ENCODE results near the gene IPO13.

IPO13 gene

DNA sequence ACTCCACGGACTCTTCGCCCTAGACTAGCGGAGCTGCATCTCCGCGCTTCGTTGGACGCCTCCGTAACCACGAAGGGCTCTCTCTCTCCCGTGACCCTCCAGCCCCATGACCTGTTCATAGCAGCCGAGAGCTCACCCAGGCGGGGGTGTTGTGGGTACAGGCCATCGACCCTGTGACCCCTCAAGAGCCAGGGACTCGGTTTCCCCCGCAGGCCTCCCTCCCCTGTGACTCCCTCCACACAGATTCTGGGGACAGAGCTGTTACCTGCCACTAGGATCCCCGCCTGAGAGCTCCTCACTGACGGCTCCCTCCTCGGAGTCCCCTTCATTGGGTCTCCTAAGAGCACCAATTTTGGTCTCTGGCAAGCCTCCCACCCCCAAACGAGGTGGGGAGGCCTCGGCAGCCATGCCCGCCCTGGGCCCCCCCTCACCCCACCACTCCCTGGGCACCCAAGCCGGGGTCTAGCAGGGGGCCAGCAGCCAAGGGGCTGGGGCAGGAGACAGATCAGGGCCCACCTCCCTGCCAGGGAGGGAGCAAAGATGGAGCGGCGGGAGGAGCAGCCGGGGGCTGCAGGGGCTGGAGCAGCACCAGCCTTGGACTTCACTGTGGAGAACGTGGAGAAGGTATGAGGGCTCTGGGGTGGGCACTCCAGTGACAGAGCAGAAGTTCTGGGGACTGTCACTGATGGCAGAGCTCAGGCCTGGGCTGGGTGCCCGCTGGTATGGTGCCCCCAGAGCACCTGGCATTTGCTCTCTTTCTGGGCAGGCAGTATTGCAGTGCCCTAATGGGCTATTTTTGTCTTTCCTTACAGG, 517 bp downstream of the IPO13 start:
- no peak for TF ChIP-seq ZFP3 (CRISPR knock-in tag; IDR thresholded peaks at IDR 0.05)
- ATAC-seq, result peak; percentile 2; the same call in 2 of the 3 replicates

DNA sequence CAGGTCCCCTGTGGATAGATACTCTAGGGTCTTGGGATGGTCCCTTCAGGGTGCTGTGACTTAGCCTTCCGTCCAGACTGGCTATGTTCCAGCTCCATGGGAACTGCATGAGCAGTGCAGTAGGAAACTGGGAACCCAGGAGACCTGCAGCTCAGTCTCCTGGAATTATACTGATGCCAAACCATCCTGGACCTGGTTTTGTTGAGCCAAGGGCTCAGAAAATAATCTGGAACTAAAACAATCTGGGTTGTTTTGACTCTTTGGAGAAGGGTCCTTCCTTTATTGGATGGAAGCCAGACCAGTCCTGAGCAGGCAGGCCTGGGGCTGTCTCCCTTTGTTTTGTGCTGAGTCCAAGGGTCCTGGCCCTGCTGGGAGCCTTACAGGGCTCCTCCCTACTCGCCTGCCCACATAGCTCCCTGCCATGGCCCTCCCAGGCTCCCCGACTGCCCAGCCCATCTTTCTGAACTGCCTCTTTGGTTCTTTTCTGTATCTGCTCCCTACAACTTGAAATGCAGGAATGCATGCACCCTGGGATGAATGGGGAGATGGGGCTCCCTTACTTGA, 1.2 kb downstream of the IPO13 start:
- no peak for ATAC-seq
- TF ChIP-seq TOX (CRISPR knock-in tag; IDR thresholded peaks at IDR 0.05; ENCODE audit: borderline replicate concordance) (no peak), BACH2 (CRISPR knock-in tag; IDR thresholded peaks at IDR 0.05; ENCODE audit: borderline replicate concordance) (no peak), ZNF70 (CRISPR knock-in tag; IDR thresholded peaks at IDR 0.05) (no peak), ZNF565 (CRISPR knock-in tag; conservative IDR thresholded peaks at IDR 0.05; ENCODE audit: low read depth) (no peak), ZFP3 (CRISPR knock-in tag; IDR thresholded peaks at IDR 0.05) (no peak), GLIS3 (CRISPR knock-in tag; IDR thresholded peaks at IDR 0.05) (no peak), ZFP30 (CRISPR knock-in tag; IDR thresholded peaks at IDR 0.05) (no peak), ZNF8 (CRISPR knock-in tag; IDR thresholded peaks at IDR 0.05) (no peak), TCF4 (CRISPR knock-in tag; IDR thresholded peaks at IDR 0.05; ENCODE audit: borderline replicate concordance) (no peak), RARB (CRISPR knock-in tag; IDR thresholded peaks at IDR 0.05) (no peak)
- TF ChIP-seq, protein P1, sequence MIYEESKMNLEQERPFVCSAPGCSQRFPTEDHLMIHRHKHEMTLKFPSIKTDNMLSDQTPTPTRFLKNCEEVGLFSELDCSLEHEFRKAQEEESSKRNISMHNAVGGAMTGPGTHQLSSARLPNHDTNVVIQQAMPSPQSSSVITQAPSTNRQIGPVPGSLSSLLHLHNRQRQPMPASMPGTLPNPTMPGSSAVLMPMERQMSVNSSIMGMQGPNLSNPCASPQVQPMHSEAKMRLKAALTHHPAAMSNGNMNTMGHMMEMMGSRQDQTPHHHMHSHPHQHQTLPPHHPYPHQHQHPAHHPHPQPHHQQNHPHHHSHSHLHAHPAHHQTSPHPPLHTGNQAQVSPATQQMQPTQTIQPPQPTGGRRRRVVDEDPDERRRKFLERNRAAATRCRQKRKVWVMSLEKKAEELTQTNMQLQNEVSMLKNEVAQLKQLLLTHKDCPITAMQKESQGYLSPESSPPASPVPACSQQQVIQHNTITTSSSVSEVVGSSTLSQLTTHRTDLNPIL (CRISPR knock-in tag; IDR thresholded peaks at IDR 0.05; ENCODE audit: low read depth), result no peak
- TF ChIP-seq, protein P2, sequence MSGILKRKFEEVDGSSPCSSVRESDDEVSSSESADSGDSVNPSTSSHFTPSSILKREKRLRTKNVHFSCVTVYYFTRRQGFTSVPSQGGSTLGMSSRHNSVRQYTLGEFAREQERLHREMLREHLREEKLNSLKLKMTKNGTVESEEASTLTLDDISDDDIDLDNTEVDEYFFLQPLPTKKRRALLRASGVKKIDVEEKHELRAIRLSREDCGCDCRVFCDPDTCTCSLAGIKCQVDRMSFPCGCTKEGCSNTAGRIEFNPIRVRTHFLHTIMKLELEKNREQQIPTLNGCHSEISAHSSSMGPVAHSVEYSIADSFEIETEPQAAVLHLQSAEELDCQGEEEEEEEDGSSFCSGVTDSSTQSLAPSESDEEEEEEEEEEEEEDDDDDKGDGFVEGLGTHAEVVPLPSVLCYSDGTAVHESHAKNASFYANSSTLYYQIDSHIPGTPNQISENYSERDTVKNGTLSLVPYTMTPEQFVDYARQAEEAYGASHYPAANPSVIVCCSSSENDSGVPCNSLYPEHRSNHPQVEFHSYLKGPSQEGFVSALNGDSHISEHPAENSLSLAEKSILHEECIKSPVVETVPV (CRISPR knock-in tag; IDR thresholded peaks at IDR 0.05), result no peak
- TF ChIP-seq, protein P3, sequence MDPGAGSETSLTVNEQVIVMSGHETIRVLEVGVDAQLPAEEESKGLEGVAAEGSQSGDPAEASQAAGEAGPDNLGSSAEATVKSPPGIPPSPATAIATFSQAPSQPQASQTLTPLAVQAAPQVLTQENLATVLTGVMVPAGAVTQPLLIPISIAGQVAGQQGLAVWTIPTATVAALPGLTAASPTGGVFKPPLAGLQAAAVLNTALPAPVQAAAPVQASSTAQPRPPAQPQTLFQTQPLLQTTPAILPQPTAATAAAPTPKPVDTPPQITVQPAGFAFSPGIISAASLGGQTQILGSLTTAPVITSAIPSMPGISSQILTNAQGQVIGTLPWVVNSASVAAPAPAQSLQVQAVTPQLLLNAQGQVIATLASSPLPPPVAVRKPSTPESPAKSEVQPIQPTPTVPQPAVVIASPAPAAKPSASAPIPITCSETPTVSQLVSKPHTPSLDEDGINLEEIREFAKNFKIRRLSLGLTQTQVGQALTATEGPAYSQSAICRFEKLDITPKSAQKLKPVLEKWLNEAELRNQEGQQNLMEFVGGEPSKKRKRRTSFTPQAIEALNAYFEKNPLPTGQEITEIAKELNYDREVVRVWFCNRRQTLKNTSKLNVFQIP (CRISPR knock-in tag; IDR thresholded peaks at IDR 0.05; ENCODE audit: borderline replicate concordance, low read depth), result no peak

DNA sequence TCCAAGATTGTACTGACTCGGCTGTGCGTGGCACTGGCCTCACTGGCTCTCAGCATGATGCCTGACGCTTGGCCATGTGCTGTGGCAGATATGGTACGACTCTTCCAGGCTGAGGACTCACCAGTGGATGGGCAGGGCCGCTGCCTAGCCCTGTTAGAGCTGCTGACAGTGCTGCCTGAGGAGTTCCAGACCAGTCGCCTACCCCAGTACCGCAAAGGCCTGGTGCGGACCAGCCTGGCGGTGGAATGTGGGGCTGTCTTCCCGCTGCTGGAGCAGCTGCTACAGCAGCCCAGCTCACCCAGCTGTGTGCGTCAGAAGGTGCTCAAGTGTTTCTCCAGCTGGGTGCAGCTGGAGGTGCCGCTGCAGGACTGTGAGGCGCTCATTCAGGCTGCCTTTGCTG, 2.9 kb downstream of the IPO13 start:
- ATAC-seq, result no peak
- TF ChIP-seq, protein P2 (CRISPR knock-in tag; IDR thresholded peaks at IDR 0.05), result no peak
- TF ChIP-seq RARB (CRISPR knock-in tag; IDR thresholded peaks at IDR 0.05) (no peak), ARNTL (CRISPR knock-in tag; IDR thresholded peaks at IDR 0.05; ENCODE audit: borderline replicate concordance, low read depth) (no peak), TCF4 (CRISPR knock-in tag; IDR thresholded peaks at IDR 0.05; ENCODE audit: borderline replicate concordance) (no peak), ZNF8 (CRISPR knock-in tag; IDR thresholded peaks at IDR 0.05) (no peak), ZNF70 (CRISPR knock-in tag; IDR thresholded peaks at IDR 0.05) (no peak), GLIS3 (CRISPR knock-in tag; IDR thresholded peaks at IDR 0.05) (no peak), SNAI2 (CRISPR knock-in tag; IDR thresholded peaks at IDR 0.05) (no peak), ESRRG (CRISPR knock-in tag; IDR thresholded peaks at IDR 0.05) (no peak), ZC3H10 (CRISPR knock-in tag; IDR thresholded peaks at IDR 0.05) (no peak), ZFP30 (CRISPR knock-in tag; IDR thresholded peaks at IDR 0.05) (no peak)
- TF ChIP-seq, protein P1 (CRISPR knock-in tag; IDR thresholded peaks at IDR 0.05; ENCODE audit: low read depth), result no peak
- TF ChIP-seq, protein P4, sequence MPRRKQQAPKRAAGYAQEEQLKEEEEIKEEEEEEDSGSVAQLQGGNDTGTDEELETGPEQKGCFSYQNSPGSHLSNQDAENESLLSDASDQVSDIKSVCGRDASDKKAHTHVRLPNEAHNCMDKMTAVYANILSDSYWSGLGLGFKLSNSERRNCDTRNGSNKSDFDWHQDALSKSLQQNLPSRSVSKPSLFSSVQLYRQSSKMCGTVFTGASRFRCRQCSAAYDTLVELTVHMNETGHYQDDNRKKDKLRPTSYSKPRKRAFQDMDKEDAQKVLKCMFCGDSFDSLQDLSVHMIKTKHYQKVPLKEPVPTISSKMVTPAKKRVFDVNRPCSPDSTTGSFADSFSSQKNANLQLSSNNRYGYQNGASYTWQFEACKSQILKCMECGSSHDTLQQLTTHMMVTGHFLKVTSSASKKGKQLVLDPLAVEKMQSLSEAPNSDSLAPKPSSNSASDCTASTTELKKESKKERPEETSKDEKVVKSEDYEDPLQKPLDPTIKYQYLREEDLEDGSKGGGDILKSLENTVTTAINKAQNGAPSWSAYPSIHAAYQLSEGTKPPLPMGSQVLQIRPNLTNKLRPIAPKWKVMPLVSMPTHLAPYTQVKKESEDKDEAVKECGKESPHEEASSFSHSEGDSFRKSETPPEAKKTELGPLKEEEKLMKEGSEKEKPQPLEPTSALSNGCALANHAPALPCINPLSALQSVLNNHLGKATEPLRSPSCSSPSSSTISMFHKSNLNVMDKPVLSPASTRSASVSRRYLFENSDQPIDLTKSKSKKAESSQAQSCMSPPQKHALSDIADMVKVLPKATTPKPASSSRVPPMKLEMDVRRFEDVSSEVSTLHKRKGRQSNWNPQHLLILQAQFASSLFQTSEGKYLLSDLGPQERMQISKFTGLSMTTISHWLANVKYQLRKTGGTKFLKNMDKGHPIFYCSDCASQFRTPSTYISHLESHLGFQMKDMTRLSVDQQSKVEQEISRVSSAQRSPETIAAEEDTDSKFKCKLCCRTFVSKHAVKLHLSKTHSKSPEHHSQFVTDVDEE (CRISPR knock-in tag; IDR thresholded peaks at IDR 0.05), result no peak
